ENCODE measurements around the gene CA10.

CA10 gene

GRCh38 chr17:52157603-52158449, 688 bp downstream of the CA10 start:
- Histone ChIP-seq H3K27me3 (replicated peaks; ENCODE audit: control insufficient read depth, insufficient read depth, low read length) (peaks cover 31% of the 10 kb centered on the region), H3K36me3 (ENCODE audit: control insufficient read depth, insufficient read depth, low read length, severe bottlenecking) (no peaks in the 10 kb centered on the region), H3K9ac (ENCODE audit: low read length) (no peak overlapping the region), H3K9me3 (ENCODE audit: control insufficient read depth, low read length) (no peaks in the 10 kb centered on the region), H3K4me1 (ENCODE audit: control insufficient read depth, insufficient read depth, low read length) (no peaks in the 10 kb centered on the region), H3K4me3 (ENCODE audit: low read length) (no peak overlapping the region)
- DNase-seq (ENCODE audit: low read depth): no peak

GRCh38 chr17:52156576-52157570, 1.6 kb downstream of the CA10 start:
- no peak overlapping the region for H3K4me3 ChIP-seq (ENCODE audit: low read length)
- no peaks in the 10 kb centered on the region for H3K9me3 ChIP-seq (ENCODE audit: control insufficient read depth, low read length)
- H3K9ac ChIP-seq (ENCODE audit: low read length): no peak overlapping the region
- H3K27me3 ChIP-seq (replicated peaks; ENCODE audit: control insufficient read depth, insufficient read depth, low read length): peaks cover 31% of the 10 kb centered on the region
- H3K36me3 ChIP-seq (ENCODE audit: control insufficient read depth, insufficient read depth, low read length, severe bottlenecking): no peaks in the 10 kb centered on the region
- no peaks in the 10 kb centered on the region for H3K4me1 ChIP-seq (ENCODE audit: control insufficient read depth, insufficient read depth, low read length)
- no peak for DNase-seq (ENCODE audit: low read depth)

GRCh38 chr17:52155301-52155700, 3.2 kb downstream of the CA10 start:
- Histone ChIP-seq H3K27me3 (replicated peaks; ENCODE audit: control insufficient read depth, insufficient read depth, low read length) (peaks cover 30% of the 10 kb centered on the region), H3K4me1 (ENCODE audit: control insufficient read depth, insufficient read depth, low read length) (no peaks in the 10 kb centered on the region), H3K4me3 (ENCODE audit: low read length) (no peak overlapping the region), H3K36me3 (ENCODE audit: control insufficient read depth, insufficient read depth, low read length, severe bottlenecking) (no peaks in the 10 kb centered on the region), H3K9ac (ENCODE audit: low read length) (no peak overlapping the region), H3K9me3 (ENCODE audit: control insufficient read depth, low read length) (no peaks in the 10 kb centered on the region)
- no peak for DNase-seq (ENCODE audit: low read depth)

GRCh38 chr17:52154466-52154865, 4.0 kb downstream of the CA10 start:
- Histone ChIP-seq H3K4me3 (ENCODE audit: low read length) (no peak overlapping the region), H3K9me3 (ENCODE audit: control insufficient read depth, low read length) (no peaks in the 10 kb centered on the region), H3K27me3 (replicated peaks; ENCODE audit: control insufficient read depth, insufficient read depth, low read length) (peaks cover 22% of the 10 kb centered on the region), H3K36me3 (ENCODE audit: control insufficient read depth, insufficient read depth, low read length, severe bottlenecking) (no peaks in the 10 kb centered on the region), H3K4me1 (ENCODE audit: control insufficient read depth, insufficient read depth, low read length) (no peaks in the 10 kb centered on the region), H3K9ac (ENCODE audit: low read length) (no peak overlapping the region)
- DNase-seq (ENCODE audit: low read depth): no peak

GRCh38 chr17:52150935-52151334, 7.6 kb downstream of the CA10 start:
- no peak for DNase-seq (ENCODE audit: low read depth)
- Histone ChIP-seq H3K9me3 (ENCODE audit: control insufficient read depth, low read length) (no peaks in the 10 kb centered on the region), H3K36me3 (ENCODE audit: control insufficient read depth, insufficient read depth, low read length, severe bottlenecking) (no peaks in the 10 kb centered on the region), H3K4me1 (ENCODE audit: control insufficient read depth, insufficient read depth, low read length) (no peaks in the 10 kb centered on the region), H3K9ac (ENCODE audit: low read length) (no peak overlapping the region), H3K4me3 (ENCODE audit: low read length) (no peak overlapping the region), H3K27me3 (replicated peaks; ENCODE audit: control insufficient read depth, insufficient read depth, low read length) (peaks cover 2% of the 10 kb centered on the region)

GRCh38 chr17:52149626-52150025, 8.9 kb downstream of the CA10 start:
- Histone ChIP-seq H3K4me3 (ENCODE audit: low read length) (no peak overlapping the region), H3K9me3 (ENCODE audit: control insufficient read depth, low read length) (no peaks in the 10 kb centered on the region), H3K27me3 (replicated peaks; ENCODE audit: control insufficient read depth, insufficient read depth, low read length) (no peaks in the 10 kb centered on the region), H3K4me1 (ENCODE audit: control insufficient read depth, insufficient read depth, low read length) (no peaks in the 10 kb centered on the region), H3K36me3 (ENCODE audit: control insufficient read depth, insufficient read depth, low read length, severe bottlenecking) (no peaks in the 10 kb centered on the region), H3K9ac (ENCODE audit: low read length) (no peak overlapping the region)
- no peak for DNase-seq (ENCODE audit: low read depth)

DNA sequence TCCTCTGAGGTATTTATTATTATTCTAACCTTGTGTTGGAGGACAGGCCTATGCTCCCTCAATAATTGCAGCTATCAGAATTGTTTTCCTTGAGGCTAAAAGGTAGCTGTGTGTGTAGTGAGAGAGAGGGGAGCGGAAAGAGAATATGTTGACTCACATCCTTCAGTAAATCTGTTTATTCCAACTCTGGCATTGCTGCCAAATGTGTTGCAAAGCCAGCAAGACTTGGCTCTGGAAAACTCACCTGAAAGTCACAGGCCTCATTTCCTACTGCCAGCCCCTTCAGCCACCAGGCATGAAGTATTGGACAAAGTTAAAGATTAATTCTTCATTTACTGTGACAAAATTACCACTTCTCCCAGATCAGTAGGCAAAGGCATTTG, 9.6 kb downstream of the CA10 start:
- Histone ChIP-seq H3K36me3 (ENCODE audit: control insufficient read depth, insufficient read depth, low read length, severe bottlenecking) (no peaks in the 10 kb centered on the region), H3K4me1 (ENCODE audit: control insufficient read depth, insufficient read depth, low read length) (no peaks in the 10 kb centered on the region), H3K9ac (ENCODE audit: low read length) (no peak overlapping the region), H3K27me3 (replicated peaks; ENCODE audit: control insufficient read depth, insufficient read depth, low read length) (no peaks in the 10 kb centered on the region), H3K9me3 (ENCODE audit: control insufficient read depth, low read length) (no peaks in the 10 kb centered on the region), H3K4me3 (ENCODE audit: low read length) (no peak overlapping the region)
- no peak for DNase-seq (ENCODE audit: low read depth)

DNA sequence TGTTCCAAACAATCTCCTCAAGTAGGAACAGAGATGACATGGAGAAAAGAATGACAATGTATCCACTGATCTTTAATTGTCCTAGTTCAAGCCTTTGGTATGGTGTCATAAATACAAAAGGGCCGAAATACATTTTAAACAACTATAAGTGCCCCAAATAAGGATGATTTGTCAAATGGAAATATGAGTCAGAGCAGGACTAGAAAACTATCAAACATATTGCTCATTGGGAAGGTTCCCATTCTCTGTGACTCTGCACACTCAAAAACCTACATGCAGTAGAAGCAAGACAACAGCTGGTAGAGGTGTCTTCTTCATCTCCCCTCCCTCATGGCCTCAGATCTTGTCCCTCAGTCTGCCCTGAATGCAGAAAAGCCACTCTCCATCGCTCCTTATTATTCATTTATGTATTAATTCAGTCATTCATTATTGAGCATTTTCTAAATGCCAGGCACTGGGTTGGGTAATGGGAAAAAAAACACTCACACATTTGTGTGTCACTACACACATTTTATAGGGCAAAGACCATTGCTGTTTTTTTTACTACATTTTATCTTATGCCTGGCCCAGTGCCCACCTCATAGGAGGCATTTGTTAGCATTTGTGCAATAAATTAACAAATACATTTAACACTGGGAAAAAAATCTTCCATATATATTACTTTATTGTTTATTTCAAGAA, 10.1 kb downstream of the CA10 start:
- DNase-seq (ENCODE audit: low read depth): no peak
- Histone ChIP-seq H3K36me3 (ENCODE audit: control insufficient read depth, insufficient read depth, low read length, severe bottlenecking) (no peaks in the 10 kb centered on the region), H3K4me3 (ENCODE audit: low read length) (no peak overlapping the region)

DNA sequence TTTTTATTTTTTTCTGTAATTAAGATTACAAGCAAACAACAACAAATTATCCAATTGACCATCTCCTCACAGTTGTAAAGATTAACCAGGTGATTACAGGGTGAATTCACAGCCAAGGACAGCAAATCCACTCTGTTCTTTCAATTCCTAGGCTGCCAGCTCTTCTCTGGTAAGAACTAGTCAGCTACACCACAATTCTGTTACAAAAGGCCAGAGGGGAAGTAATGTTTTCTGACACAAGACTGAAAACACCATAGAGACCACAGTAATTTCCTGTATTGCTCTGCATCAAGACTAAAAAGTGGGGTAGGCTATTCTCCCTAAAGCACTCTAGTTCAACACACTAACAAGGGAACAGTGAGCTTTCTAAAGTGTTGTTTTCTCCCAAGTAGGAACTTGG, 10.6 kb downstream of the CA10 start:
- Histone ChIP-seq H3K36me3 (ENCODE audit: control insufficient read depth, insufficient read depth, low read length, severe bottlenecking) (no peaks in the 10 kb centered on the region), H3K9me3 (ENCODE audit: control insufficient read depth, low read length) (no peaks in the 10 kb centered on the region), H3K4me3 (ENCODE audit: low read length) (no peak overlapping the region), H3K4me1 (ENCODE audit: control insufficient read depth, insufficient read depth, low read length) (no peaks in the 10 kb centered on the region), H3K9ac (ENCODE audit: low read length) (no peak overlapping the region), H3K27me3 (replicated peaks; ENCODE audit: control insufficient read depth, insufficient read depth, low read length) (no peaks in the 10 kb centered on the region)
- DNase-seq (ENCODE audit: low read depth): no peak

More for the DNA sequence above, 10.1 kb downstream of the CA10 start:
- no peaks in the 10 kb centered on the region for H3K9me3 ChIP-seq (ENCODE audit: control insufficient read depth, low read length)
- no peaks in the 10 kb centered on the region for H3K4me1 ChIP-seq (ENCODE audit: control insufficient read depth, insufficient read depth, low read length)
- H3K27me3 ChIP-seq (replicated peaks; ENCODE audit: control insufficient read depth, insufficient read depth, low read length): no peaks in the 10 kb centered on the region
- no peak overlapping the region for H3K9ac ChIP-seq (ENCODE audit: low read length)

DNA sequence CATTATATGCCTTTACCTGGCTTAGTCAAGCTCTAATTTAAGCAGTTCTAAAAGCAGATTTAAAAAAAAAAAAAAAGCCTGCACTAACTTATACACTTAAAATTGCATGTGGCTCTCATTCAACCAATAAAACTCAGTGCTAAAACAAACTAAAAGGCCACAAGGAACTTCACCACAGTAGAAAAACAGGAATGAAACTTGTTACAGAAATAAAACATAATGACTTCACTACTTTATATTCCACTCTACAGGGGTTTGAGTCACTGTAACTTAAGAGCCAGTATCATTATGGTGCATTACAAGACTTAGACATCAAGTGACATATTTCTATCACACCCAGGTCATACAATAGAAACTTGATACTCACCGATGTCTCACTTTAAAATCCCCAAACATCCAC, 11.1 kb downstream of the CA10 start:
- Histone ChIP-seq H3K9ac (ENCODE audit: low read length) (no peak overlapping the region), H3K27me3 (replicated peaks; ENCODE audit: control insufficient read depth, insufficient read depth, low read length) (no peaks in the 10 kb centered on the region)
- no peak for DNase-seq (ENCODE audit: low read depth)

DNA sequence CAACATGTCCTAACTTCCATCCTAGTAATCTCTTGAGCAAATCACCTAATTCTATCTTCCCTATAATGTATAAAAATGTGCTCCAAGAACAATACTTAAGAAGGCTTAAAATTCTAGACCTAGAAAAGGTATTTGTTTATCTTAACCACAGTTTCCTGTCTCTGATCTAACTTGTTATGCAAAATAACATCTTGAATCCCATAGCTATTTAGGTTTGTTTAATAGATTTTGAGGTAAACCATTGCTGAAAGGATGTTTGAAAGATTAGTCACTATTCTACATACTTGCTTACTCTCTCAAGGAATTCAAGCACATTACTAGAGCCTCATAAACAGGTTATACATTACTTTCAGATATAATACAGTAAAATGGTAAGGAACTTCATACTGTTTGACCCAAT, 13.0 kb downstream of the CA10 start:
- no peaks in the 10 kb centered on the region for H3K4me1 ChIP-seq (ENCODE audit: control insufficient read depth, insufficient read depth, low read length)
- H3K36me3 ChIP-seq (ENCODE audit: control insufficient read depth, insufficient read depth, low read length, severe bottlenecking): no peaks in the 10 kb centered on the region
- no peak for DNase-seq (ENCODE audit: low read depth)
- peaks cover 4% of the 10 kb centered on the region for H3K27me3 ChIP-seq (replicated peaks; ENCODE audit: control insufficient read depth, insufficient read depth, low read length)
- no peaks in the 10 kb centered on the region for H3K9me3 ChIP-seq (ENCODE audit: control insufficient read depth, low read length)
- H3K9ac ChIP-seq (ENCODE audit: low read length): no peak overlapping the region
- no peak overlapping the region for H3K4me3 ChIP-seq (ENCODE audit: low read length)

More for the DNA sequence above, 11.1 kb downstream of the CA10 start:
- Histone ChIP-seq H3K9me3 (ENCODE audit: control insufficient read depth, low read length) (no peaks in the 10 kb centered on the region), H3K36me3 (ENCODE audit: control insufficient read depth, insufficient read depth, low read length, severe bottlenecking) (no peaks in the 10 kb centered on the region), H3K4me1 (ENCODE audit: control insufficient read depth, insufficient read depth, low read length) (no peaks in the 10 kb centered on the region), H3K4me3 (ENCODE audit: low read length) (no peak overlapping the region)
